GM19238 (cell line): Measurements from ENCODE around the gene PRAMEF8.
"Not testable (repeated sequence)": the region's sequence is repeated elsewhere in the genome, so short reads cannot be mapped to it uniquely, and the experiment has no call there.

Source experiments
- DNase-seq: peaks from one replicate; pipeline ENCODE4 v3.0.0; 2011; ENCODE audit warnings: low spot score; ENCODE audit not compliant: insufficient read length

PRAMEF8 gene

DNA sequence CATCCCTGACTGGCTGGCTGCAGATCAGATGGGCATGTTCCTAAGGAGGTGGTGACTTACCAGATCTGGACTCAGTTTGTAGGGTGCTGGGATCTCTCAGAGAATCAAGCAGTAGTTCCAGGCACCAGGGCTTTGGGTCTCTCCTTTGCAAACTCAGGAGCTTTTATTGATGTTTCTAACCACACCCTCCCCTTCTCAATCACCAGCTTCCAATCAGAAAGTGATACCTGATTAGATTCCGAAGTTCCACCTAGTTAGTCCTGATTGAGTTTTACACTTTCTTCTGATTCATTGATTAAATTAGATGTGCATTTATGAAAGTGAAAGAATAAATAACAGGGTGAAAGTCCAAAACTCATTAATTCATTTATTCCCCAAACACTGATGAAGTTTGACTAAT lies at the start of gene PRAMEF8:
Gene PRAMEF8 (minus strand): TSS at position 101 of the 400 bp plus-strand sequence. CDS start 1,046 bp downstream, outside the sequence.
- not testable (repeated sequence) for DNase-seq

DNA sequence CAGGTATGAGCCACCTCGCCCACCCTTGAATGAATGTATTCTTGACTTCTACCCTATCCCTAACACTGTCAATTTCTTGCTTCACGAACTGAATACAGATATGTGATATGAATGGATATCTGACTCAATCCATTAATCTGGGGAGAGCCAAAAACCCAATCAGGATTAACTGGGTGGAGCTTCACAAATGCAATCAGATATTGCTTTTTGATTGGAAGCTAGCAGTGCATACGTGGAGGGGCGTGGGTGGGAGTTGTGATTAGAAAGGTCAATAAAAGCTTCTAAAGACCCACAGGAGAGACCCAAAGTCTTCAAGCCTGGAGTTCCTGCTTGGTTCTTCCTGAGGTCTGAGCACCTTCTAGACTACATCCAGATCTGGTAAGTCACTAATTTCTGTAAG lies 30.3 kb upstream of the PRAMEF8 start, which contains the start of gene PRAMEF15:
Gene PRAMEF15 (plus strand): TSS at position 301 of the 400 bp plus-strand sequence. CDS start 2,827 bp downstream, outside the sequence.
- not testable (repeated sequence) for DNase-seq

DNA sequence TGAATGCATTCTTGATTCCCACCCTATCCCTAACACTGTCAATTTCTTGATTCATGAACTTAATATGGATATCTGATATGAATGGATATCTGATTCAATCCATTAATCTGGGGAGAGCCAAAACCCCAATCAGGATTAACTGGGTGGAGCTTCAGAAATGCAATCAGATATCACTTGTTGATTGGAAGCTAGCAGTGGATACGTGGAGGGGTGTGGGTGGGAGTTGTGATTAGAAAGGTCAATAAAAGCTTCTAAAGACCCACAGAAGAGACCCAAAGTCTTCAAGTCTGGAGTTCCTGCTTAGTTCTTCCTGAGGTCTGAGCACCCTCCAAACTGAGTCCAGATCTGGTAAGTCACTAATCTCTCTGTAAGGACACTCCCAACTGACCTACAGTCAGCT lies 18.3 kb upstream of the PRAMEF8 start, which contains the start of gene PRAMEF33:
Gene PRAMEF33 (plus strand): TSS at position 301 of the 400 bp plus-strand sequence. CDS start 2,416 bp downstream, outside the sequence.
- not testable (repeated sequence) for DNase-seq

DNA sequence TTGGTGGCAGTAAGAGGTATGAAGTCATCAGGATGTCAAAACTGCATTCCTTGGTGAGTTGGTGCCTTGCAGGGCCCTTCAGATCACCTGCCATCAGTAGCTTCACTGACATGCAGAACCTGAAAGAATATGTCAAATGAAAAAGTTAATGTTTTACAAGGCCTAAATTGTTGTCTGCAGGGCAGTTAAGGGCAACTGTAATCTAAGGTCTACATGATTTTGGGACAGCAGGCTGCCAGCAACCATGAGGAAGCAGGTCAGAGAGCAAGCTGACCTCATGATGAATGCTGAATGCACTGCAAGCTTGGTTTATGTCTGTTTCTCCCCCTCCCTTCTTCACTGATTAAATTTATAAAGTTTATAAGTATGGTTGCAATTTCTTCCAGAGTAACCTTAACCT lies 17.3 kb upstream of the PRAMEF8 start:
- not testable (repeated sequence) for DNase-seq

DNA sequence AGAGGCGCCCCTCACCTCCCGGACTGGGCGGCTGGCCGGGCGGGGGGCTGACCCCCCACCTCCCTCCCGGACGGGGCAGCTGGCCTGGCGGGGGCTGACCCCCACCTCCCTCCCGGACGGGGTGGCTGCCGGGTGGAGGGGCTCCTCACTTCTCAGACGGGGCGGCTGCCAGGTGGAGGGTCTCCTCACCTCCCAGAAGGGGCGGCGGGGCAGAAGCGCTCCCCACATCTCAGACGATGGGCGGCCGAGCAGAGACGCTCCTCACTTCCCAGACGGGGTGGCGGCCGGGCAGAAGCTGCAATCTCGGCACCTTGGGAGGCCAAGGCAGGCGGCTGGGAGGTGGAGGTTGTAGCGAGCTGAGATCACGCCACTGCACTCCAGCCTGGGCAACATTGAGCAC lies 13.8 kb upstream of the PRAMEF8 start:
- not testable (repeated sequence) for DNase-seq

DNA sequence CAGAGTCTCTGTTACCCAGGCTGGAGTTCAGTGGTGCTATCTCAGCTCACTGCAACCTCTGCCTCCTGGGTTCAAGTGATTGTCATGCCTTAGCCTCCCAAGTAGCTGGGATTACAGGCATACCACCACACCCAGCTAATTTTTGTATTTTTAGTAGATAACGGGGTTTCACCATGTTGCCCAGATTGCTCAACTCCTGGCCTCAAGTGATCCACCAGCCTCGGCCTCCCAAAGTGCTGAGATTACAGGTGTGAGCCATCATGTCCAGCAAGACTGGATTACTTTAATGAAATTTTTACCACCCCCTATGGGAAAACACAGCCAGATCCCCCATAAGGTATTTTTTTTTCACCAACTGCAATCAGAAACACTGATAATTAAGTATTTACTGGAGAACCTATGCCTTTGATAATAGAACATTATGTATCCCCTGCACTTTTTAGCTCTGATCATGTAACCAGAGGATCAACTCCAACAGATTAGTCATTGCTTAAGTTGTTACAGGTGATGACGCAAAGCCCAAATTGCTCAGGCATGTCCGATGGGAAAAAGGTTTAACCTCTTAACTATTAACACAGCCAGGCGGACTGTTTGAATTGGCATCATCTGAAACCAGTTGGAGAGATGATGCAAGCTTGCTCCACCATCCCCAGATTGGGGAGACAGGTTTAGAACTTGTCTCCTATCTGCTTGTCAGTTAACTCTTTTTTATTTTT lies 12.4 kb upstream of the PRAMEF8 start:
- DNase-seq: not testable (repeated sequence)

DNA sequence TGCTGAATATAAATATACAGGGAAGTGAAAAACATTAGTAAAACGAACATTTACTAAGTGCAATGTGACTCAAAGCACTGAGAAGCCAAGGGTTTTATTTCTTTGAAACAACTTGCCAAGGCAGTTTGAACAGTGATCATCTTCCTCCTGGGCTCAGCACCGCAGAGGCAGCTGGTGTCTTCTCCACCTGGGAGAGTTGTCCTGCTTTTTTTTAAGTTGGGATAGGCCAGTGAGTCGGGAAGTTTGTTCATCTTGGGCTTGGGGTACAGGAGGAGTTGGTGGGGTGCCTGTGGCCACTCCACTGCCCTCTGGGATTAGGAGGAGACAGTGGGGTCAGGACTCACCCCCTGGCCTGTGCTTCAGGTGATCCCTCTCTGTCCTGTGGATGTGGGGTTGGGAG lies 4.1 kb upstream of the PRAMEF8 start:
- DNase-seq: not testable (repeated sequence)

DNA sequence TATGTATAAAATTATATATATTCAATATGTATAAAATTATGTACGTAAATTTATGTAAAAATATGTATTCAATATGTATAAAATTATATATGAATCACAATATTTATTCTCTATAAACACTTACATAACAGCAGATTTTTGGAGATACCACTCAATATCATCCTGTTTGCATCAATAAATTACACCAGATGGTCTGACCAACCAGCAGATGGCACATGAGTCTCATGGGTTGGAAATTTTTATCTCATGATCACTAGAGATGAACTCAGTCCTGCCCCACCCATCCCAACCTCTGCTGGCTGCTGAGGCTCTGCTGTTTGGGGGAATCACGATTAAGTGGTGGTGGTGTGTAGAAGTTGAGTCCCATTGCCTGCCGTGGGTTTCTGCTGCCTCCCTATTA lies 5.3 kb downstream of the PRAMEF8 start:
- not testable (repeated sequence) for DNase-seq

DNA sequence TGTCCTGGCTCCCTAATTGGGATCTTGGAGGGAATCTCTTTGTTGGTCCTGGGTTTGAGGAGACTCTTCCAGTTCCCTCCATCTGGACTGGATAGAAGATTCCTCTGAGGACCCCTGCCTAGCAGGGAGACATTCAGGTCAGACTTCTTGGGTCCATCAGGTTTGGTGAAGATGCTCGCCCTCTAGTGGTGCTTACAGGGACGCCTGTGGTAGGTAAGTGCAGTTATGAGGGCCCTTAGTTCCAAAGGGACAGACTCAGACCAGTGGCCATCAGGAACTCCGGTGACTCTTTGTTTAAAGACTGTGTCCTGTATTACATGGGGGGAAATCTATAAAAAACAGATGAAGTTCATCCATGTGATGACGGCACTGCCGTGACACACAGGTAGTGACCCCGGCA lies 7.9 kb downstream of the PRAMEF8 start:
- DNase-seq: not testable (repeated sequence)

DNA sequence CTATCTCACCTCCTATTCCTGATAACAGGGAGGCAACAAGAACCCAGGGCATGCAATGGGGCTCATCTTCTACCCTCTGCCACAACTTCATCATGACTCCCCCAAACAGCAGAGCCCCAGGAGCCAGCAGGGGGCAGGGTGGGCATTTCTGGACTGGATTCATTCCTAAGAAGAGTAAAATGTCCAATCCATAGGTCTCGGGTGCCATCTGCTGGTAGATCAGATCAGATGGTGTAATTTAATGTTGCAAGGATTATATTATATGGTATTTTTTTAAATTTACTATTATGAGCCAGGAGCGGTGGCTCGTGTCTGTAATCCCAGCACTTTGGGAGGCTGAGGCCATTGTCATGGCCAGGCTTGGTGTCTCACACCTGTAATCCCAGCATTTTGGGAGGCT lies 19.8 kb downstream of the PRAMEF8 start:
- DNase-seq: not testable (repeated sequence)

DNA sequence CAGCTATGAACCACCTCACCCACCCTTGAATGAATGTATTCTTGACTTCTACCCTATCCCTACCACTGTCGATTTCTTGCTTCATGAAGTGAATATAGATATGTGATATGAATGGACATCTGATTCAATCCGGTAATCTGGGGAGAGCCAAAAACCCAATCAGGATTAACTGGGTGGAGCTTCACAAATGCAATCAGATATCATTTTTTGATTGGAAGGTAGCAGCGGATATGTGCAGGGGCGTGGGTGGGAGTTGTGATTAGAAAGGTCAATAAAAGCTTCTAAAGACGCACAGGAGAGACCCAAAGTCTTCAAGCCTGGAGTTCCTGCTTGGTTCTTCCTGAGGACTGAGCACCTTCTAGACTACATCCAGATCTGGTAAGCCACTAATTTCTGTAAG lies 31.0 kb downstream of the PRAMEF8 start, which contains the start of gene PRAMEF5:
Gene PRAMEF5 (plus strand): TSS at position 301 of the 400 bp plus-strand sequence. CDS start 5,071 bp downstream, outside the sequence.
- not testable (repeated sequence) for DNase-seq

DNA sequence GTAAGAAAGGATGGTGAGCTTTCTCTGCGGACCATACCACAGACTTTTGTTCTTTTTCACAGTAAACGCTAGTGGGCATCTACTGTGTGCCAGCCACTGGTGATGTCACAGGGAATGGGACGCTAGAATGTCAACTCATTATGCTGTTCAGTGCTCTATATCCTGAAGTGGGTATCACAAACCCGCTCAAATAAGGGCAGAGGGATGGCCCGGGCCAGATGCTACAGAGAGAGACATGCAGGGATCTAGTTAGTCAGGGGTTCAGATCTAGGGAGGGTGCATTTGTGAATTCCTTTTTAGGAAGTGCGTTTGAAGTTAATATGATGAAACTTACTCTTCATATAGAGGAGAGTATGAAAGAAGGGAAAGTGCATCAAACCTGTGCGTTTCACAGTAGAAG lies 37.8 kb downstream of the PRAMEF8 start:
- DNase-seq: not testable (repeated sequence)

DNA sequence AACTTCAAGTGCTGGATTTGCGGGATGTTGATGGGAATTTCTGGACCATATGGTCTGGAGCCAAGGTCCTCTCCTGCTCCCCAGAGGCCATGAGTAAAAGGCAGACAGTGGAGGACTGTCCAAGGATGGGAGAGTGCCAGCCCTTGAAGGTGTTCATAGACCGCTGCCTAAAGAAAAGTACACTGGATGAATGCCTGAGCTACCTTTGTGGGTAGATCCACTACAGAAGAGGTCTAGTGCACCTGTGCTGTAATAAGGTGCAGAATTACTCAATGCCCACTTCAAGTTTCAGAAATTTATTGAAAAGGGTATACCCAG lies 38.4 kb downstream of the PRAMEF8 start:
- DNase-seq: not testable (repeated sequence)

DNA sequence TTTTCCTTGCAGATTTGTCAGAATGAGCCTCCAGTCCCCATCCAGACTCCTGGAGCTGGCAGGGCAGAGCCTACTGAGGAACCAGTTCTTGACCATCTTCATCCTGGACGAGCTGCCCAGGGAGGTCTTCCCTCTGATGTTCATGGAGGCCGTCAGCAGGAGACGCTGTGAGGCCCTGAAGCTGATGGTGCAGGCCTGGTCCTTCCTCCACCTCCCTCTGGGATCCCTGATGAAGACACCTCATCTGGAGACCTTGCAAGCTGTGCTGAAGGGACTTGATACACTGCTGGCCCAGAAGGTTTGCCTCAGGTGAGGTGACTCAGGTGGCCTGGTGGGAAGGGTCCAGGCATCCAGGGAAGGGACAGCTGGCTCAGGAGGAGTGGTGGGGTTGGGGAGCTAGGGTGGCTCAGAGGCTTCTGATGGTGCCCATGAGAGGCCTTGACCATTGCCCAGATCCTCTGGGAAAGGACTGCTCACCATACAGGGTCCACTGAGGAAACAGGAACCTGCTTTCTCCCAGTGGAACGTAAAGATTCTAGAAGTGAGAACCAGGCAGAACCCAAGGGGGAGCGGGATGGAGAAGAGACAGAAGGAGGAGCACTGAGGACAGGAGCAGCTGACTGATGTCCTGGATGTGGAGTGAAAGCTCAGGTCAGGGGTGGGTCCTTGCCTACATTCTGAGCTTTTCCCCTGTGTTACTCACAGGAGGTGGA lies 38.9 kb downstream of the PRAMEF8 start:
- DNase-seq: not testable (repeated sequence)

DNA sequence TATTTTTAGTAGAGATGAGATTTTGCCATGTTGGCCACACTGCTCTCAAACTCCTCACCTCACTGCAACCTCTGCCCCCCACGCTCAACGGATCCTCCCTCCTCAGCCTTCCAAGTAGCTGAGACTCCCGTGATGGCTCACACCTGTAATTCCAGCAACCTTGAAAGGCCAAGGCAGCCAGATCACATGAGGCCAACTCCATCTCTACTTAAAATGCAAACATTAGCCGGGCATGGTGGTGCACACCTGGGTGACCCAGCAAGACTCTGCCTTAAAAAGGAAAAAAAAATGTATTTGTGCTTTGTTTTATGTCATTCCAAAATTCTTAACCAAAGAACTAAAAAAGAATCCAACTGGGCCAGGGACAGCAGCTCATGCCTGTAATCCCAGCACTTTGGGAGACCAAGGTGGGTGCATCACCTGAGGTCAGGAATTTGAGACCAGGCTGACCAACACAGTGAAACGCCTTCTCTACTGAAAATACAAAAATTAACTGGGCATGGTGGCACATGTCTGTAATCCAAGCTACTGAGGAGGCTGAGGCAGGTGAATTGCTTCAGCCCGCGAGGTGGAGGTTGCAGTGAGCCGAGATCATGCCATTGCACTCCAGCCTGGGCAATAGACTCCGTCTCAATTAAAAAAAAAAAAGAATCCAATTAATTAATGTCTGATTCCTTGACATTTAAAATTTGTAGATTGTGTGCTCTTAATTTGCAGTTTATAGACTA lies 41.2 kb downstream of the PRAMEF8 start:
- DNase-seq: not testable (repeated sequence)

DNA sequence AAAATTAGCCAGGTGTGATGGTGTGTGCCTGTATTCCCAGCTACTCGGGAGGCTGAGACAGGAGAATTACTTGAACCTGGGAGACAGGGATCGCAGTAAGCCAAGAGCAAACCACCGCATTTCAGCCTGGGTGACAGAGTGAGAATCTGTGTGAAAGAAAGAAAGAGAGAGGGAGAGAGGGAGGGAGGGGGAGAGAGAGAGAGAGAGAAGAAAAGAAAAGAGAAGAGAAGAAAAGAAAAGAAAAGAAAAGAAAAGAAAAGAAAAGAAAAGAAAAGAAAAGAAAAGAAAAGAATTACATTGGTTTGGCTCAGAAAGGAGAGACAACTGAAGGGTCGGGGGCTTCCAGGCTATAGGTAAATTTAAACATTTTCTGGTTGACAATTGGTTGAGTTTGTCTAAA lies 45.3 kb downstream of the PRAMEF8 start:
- DNase-seq: not testable (repeated sequence)

DNA sequence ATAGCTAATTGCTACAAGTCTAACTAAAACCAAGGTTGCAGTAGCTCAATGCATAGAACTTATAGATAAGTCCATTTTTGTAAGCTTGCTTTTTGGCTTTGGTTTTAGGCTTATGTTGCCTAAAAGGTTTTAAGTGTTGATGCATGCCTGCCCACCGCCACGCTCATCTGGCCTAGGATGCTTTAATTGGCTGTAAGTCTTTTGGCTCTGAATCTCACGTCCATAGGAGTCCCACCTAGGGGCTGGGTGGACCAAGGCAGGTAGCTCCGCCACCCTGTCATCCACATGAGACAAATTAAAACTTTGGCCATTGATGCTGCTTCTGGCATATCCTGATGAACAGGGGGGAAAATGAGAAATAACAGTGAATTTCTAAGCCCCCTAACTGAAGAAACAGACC lies 47.4 kb downstream of the PRAMEF8 start:
- not testable (repeated sequence) for DNase-seq

DNA sequence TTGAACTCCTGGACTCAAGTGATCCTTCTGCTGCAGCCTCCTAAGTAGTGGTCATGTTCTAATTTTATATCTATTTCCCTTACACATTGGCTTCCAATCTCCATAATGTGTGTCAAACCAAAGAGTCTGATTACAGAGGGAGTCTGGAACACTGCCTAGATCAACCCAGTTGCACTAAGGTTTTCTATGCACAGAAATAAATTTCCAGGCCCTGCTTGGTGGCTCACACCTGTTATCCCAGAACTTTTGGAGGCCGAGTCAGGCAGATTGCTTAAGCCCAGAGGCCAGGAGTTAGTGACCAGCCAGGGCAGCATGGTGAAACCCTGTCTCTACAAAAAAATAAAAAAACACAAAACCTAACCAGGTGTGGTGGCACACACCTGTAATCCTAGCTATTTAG lies 50.9 kb downstream of the PRAMEF8 start:
- DNase-seq: not testable (repeated sequence)

DNA sequence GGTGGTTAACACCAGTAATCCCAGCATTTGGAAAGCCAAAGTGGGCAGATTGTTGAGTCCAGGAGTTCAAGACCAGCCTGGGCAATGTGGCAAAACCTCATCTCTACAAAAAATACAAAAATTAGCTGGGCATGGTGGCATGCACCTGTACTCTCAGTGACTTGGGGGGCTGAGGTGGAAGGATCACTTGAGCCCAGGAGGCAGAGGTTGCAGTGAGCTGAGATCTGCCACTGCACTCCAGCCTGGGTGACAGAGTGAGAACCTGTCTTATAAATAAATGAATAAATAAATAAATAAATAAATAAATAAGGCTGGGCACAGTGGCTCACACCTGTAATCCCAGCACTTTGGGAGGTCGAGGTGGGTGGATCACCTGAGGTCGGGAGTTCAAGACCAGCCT lies 52.9 kb downstream of the PRAMEF8 start:
- DNase-seq: not testable (repeated sequence)
